ENCODE data around the gene IGFL1.
"Not testable (repeated sequence)": the region's sequence is repeated elsewhere in the genome, so short reads cannot be mapped to it uniquely, and the experiment has no call there.

Gene IGFL1

GRCh38 chr19:46273931-46274330 is 44.4 kb downstream of the IGFL1 start:
- not testable (repeated sequence) for DNase-seq

GRCh38 chr19:46279177-46279576 is 49.6 kb downstream of the IGFL1 start:
- no peak for DNase-seq

Measured in DMS53 (cell line).